ENCODE data around the gene MYO1B.

GRCh38 chr2:191329841-191330240 lies 84.6 kb downstream of the MYO1B start:
- TF ChIP-seq YY1 (IDR thresholded peaks at IDR 0.05; ENCODE audit: insufficient read depth, insufficient read length) (no peak), ZNF274 (IDR thresholded peaks at IDR 0.05; ENCODE audit: low read depth, low read length) (no peak), SUZ12 (IDR thresholded peaks at IDR 0.05; ENCODE audit: extremely low read depth, insufficient read depth, insufficient read length) (no peak)
